ENCODE measurements around the gene PTPN14. TPM values are rescaled to one million over a fixed set of nuclear protein-coding genes. Genes with fewer than 3 reads are reported as not detected.
A peak's percentile ranks its signal among the peaks of the same experiment; 100 is the strongest.

PTPN14 gene
- total RNA-seq, 1 experiment from 2014 or later: 88.4 TPM

GRCh38 chr1:214306269-214306668, 245.1 kb downstream of the PTPN14 start (continued):
- TF ChIP-seq ERG (CRISPR knock-in tag; IDR thresholded peaks at IDR 0.05) (no peak), TP53 (CRISPR knock-in tag; IDR thresholded peaks at IDR 0.05) (no peak), NFE2L1 (CRISPR knock-in tag; IDR thresholded peaks at IDR 0.05) (no peak), RORB (CRISPR knock-in tag; IDR thresholded peaks at IDR 0.05) (no peak), NFATC4 (CRISPR knock-in tag; IDR thresholded peaks at IDR 0.05) (no peak), CREM (CRISPR knock-in tag; IDR thresholded peaks at IDR 0.05) (no peak), ZMAT4 (CRISPR knock-in tag; IDR thresholded peaks at IDR 0.05) (no peak), FOXP4 (CRISPR knock-in tag; IDR thresholded peaks at IDR 0.05) (no peak), ZNF425 (CRISPR knock-in tag; conservative IDR thresholded peaks at IDR 0.05) (no peak), TCF7 (CRISPR knock-in tag; IDR thresholded peaks at IDR 0.05; ENCODE audit: low read depth) (no peak)

GRCh38 chr1:214305164-214305751, 246.1 kb downstream of the PTPN14 start:
- Mint-ChIP-seq H3K4me3 (no peak overlapping the region), H3K27me3 (ENCODE audit: low read depth) (peaks cover 6% of the 10 kb centered on the region), H3K27ac (no peak overlapping the region), H3K36me3 (peaks cover 3% of the 10 kb centered on the region; the same call in 1 of the 2 replicates), H3K9me3 (peaks cover 3% of the 10 kb centered on the region), H3K4me1 (peaks cover 28% of the 10 kb centered on the region)
- POLR2A ChIA-PET: no interaction called here
- CTCF ChIA-PET: interaction anchor here (1.2 to 1.6 kb wide), 3 partner anchors 12 to 44 kb away, joined by 5 to 9 read pairs (median 6); no protein-coding TSS in a partner anchor
- DNase-seq (ENCODE audit: low spot score): no peak
- peak; percentile 61 for ATAC-seq
- TF ChIP-seq ESRRA (CRISPR knock-in tag; IDR thresholded peaks at IDR 0.05; ENCODE audit: borderline replicate concordance): no peak
- no peak for TF ChIP-seq ZNF423 (CRISPR knock-in tag; IDR thresholded peaks at IDR 0.05)
- TF ChIP-seq TEAD4 (CRISPR knock-in tag; IDR thresholded peaks at IDR 0.05): no peak
- TF ChIP-seq, protein P1, sequence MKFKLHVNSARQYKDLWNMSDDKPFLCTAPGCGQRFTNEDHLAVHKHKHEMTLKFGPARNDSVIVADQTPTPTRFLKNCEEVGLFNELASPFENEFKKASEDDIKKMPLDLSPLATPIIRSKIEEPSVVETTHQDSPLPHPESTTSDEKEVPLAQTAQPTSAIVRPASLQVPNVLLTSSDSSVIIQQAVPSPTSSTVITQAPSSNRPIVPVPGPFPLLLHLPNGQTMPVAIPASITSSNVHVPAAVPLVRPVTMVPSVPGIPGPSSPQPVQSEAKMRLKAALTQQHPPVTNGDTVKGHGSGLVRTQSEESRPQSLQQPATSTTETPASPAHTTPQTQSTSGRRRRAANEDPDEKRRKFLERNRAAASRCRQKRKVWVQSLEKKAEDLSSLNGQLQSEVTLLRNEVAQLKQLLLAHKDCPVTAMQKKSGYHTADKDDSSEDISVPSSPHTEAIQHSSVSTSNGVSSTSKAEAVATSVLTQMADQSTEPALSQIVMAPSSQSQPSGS (CRISPR knock-in tag; IDR thresholded peaks at IDR 0.05; ENCODE audit: borderline replicate concordance, low read depth): no peak
- no peak for TF ChIP-seq ATF3 (CRISPR knock-in tag; conservative IDR thresholded peaks at IDR 0.05)
- TF ChIP-seq ETV6 (CRISPR knock-in tag; IDR thresholded peaks at IDR 0.05): no peak
- no peak for TF ChIP-seq FOXJ3 (CRISPR knock-in tag; IDR thresholded peaks at IDR 0.05; ENCODE audit: borderline replicate concordance)
